ENCODE data around the gene XYLT1. TPM values are rescaled to one million over a fixed set of nuclear protein-coding genes. Genes with fewer than 3 reads are reported as not detected.

XYLT1 gene
- total RNA-seq, 4 donors from 2014 or later, result 20.0 to 43.0 (median 27.4) TPM

GRCh38 chr16:17466876-17467275 is 3.9 kb downstream of the XYLT1 start:
- no peak for ATAC-seq (ENCODE audit: low FRiP score)
- DNase-seq (ENCODE audit: low spot score), result no peak
- TF ChIP-seq CTCF (IDR thresholded peaks at IDR 0.05), result no peak

- no peak for DNase-seq (ENCODE audit: low spot score)
- no peak for TF ChIP-seq CTCF (IDR thresholded peaks at IDR 0.05)
- no peak for ATAC-seq (ENCODE audit: low FRiP score)
Observed at GRCh38 chr16:17465460-17465859, 5.3 kb downstream of the XYLT1 start.

GRCh38 chr16:17463335-17463734 is 7.4 kb downstream of the XYLT1 start:
- no peak for ATAC-seq (ENCODE audit: low FRiP score)
- TF ChIP-seq CTCF (IDR thresholded peaks at IDR 0.05), result no peak
- no peak for DNase-seq (ENCODE audit: low spot score)

GRCh38 chr16:17461951-17462729 is 8.6 kb downstream of the XYLT1 start:
- TF ChIP-seq CTCF (IDR thresholded peaks at IDR 0.05), result no peak
- no peak for ATAC-seq (ENCODE audit: low FRiP score)
- DNase-seq (ENCODE audit: low spot score), result no peak

- DNase-seq (ENCODE audit: low spot score) (no peak), ATAC-seq (ENCODE audit: low FRiP score) (no peak)
- no peak for TF ChIP-seq CTCF (IDR thresholded peaks at IDR 0.05)
Observed at GRCh38 chr16:17460890-17461289, 9.9 kb downstream of the XYLT1 start.

- no peak for TF ChIP-seq CTCF (IDR thresholded peaks at IDR 0.05)
- ATAC-seq (ENCODE audit: low FRiP score) (no peak), DNase-seq (ENCODE audit: low spot score) (no peak)
Observed at GRCh38 chr16:17459903-17460521, 10.7 kb downstream of the XYLT1 start.

GRCh38 chr16:17457997-17458396 is 12.8 kb downstream of the XYLT1 start:
- DNase-seq (ENCODE audit: low spot score) (no peak), ATAC-seq (ENCODE audit: low FRiP score) (no peak)
- no peak for TF ChIP-seq CTCF (IDR thresholded peaks at IDR 0.05)
